AG09319 (cell line): ENCODE measurements around the gene EPS8L3.

ENCODE experiments used
- DNase-seq: peaks from one replicate; pipeline ENCODE4 v3.0.0-alpha.2; 2010; ENCODE audit warnings: low read depth; ENCODE audit errors: extremely low read depth
- TF ChIP-seq, protein P1 (sequence below): IDR thresholded peaks from 2 replicates; pipeline ENCODE4 v1.5.1; 2011; ENCODE audit warnings: low read depth, mild to moderate bottlenecking, inconsistent platforms, low read length, moderate library complexity

EPS8L3 gene

DNA sequence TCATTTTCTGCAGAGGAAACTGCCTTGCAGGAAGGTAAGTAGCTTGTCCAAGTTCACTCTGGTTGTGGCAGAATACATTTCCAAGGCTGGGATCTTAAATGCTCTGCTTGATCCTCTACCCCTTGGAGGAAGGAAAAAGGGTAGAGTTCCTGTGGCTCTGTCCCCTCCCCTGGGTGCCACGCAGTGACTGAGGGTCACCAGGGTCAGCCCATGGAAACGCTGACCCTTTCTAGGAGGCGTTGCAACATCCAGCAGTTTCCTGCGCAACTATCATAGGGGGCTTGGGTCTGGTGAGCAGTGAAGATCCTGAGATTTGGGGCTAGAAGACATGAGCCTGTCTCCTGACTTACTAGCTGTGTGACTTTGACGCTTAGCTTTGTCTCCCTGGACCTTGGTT is 29.4 kb upstream of the EPS8L3 start:
- DNase-seq = no peak
- TF ChIP-seq, protein P1, sequence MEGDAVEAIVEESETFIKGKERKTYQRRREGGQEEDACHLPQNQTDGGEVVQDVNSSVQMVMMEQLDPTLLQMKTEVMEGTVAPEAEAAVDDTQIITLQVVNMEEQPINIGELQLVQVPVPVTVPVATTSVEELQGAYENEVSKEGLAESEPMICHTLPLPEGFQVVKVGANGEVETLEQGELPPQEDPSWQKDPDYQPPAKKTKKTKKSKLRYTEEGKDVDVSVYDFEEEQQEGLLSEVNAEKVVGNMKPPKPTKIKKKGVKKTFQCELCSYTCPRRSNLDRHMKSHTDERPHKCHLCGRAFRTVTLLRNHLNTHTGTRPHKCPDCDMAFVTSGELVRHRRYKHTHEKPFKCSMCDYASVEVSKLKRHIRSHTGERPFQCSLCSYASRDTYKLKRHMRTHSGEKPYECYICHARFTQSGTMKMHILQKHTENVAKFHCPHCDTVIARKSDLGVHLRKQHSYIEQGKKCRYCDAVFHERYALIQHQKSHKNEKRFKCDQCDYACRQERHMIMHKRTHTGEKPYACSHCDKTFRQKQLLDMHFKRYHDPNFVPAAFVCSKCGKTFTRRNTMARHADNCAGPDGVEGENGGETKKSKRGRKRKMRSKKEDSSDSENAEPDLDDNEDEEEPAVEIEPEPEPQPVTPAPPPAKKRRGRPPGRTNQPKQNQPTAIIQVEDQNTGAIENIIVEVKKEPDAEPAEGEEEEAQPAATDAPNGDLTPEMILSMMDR = no peak

DNA sequence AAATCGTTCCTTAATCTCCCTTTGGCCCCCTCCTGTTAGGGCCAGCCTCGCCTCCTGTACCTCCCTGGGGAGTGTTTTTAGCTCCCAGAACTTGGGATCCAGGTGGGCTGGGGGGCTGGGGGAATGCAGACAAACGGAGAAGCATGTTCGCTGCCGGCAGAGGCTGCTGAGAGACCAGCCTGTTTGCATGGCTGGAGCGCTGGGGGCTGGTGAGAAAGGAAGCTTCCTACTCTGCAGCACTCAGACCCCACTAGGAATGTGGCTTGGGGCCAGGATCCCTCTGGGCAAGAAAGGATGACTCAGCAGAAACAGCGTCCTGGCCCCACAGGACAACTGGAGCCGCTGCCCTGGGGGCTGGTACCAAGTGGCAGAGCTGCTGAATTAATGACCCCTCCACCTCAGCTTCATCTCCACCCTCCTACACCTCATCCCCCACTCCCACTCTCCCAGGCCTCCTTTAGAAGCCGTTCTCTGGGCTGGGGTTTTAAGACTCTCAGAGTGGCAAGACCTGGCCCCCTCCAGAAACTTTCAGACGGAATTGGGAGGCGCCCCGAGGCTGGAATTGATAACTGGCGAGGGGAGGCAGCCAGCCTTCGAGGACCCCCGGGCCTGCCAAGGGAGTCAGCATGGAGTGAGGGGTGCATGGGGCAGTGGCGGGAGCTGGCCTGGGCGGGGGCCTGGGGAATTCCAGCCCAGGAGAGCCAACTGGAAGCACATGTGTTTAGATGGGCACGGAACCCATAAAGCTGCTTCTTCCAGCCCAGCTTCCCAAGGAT is 28.5 kb upstream of the EPS8L3 start:
- TF ChIP-seq, protein P1 = peak; percentile 81
- DNase-seq = peak; percentile 91

GRCh38 chr1:109791495-109792043 is 27.8 kb upstream of the EPS8L3 start:
- TF ChIP-seq, protein P1 = no peak
- no peak for DNase-seq

DNA sequence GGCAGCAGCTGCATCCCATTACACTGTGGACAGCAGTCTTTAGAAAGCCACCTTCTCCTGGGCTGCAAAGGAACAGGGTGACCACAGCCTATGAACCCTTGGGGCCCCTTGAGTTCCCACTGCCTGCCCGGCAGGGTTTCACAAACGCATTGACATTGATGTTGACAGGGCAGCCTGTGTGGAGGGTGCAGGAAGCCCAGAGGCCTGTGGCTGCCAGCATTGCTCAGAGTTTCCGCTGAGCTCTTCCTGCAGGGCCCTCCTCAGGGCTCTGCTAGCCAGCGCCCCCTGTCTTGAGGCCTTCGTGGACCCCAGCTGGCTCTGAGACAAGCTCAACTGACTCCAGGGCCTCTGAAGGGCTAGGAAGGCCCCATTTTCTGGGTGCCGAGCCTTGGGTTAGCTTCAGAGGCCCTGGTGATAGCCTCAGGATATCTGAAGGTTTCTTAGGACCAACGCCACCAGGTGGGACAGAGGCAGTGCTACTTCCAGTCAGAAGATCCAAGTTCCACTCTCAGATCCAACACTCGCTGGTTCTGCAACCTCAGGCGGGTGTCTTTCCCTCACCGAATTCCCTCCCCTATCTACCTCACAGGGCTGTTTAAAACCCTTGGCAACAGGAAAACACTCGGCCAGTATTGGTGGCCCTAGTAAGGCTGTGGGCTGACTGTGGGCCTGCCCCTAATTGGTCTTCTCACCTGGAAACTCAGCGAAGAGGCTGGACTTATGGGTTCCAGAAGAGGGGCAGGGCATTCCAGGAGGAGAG is 27.2 kb upstream of the EPS8L3 start:
- DNase-seq = no peak
- TF ChIP-seq, protein P1 = peak; percentile 19

GRCh38 chr1:109790329-109790728 is 26.6 kb upstream of the EPS8L3 start:
- TF ChIP-seq, protein P1 = no peak

GRCh38 chr1:109789551-109790180 is 25.9 kb upstream of the EPS8L3 start:
- TF ChIP-seq, protein P1 = no peak
- DNase-seq = no peak

More at GRCh38 chr1:109790329-109790728, 26.6 kb upstream of the EPS8L3 start:
- DNase-seq = no peak
